ENCODE results near the gene IFNGR2.

GRCh38 chr21:33375101-33375644, 28.0 kb upstream of the IFNGR2 start:
- TF ChIP-seq EZH2phosphoT487 (IDR thresholded peaks at IDR 0.05; ENCODE audit: unreplicated experiment), result no peak
- TF ChIP-seq, protein P1, sequence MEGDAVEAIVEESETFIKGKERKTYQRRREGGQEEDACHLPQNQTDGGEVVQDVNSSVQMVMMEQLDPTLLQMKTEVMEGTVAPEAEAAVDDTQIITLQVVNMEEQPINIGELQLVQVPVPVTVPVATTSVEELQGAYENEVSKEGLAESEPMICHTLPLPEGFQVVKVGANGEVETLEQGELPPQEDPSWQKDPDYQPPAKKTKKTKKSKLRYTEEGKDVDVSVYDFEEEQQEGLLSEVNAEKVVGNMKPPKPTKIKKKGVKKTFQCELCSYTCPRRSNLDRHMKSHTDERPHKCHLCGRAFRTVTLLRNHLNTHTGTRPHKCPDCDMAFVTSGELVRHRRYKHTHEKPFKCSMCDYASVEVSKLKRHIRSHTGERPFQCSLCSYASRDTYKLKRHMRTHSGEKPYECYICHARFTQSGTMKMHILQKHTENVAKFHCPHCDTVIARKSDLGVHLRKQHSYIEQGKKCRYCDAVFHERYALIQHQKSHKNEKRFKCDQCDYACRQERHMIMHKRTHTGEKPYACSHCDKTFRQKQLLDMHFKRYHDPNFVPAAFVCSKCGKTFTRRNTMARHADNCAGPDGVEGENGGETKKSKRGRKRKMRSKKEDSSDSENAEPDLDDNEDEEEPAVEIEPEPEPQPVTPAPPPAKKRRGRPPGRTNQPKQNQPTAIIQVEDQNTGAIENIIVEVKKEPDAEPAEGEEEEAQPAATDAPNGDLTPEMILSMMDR (conservative IDR thresholded peaks at IDR 0.05; ENCODE audit: low read depth in 2 of 2), result no peak
- TF ChIP-seq, protein P2, sequence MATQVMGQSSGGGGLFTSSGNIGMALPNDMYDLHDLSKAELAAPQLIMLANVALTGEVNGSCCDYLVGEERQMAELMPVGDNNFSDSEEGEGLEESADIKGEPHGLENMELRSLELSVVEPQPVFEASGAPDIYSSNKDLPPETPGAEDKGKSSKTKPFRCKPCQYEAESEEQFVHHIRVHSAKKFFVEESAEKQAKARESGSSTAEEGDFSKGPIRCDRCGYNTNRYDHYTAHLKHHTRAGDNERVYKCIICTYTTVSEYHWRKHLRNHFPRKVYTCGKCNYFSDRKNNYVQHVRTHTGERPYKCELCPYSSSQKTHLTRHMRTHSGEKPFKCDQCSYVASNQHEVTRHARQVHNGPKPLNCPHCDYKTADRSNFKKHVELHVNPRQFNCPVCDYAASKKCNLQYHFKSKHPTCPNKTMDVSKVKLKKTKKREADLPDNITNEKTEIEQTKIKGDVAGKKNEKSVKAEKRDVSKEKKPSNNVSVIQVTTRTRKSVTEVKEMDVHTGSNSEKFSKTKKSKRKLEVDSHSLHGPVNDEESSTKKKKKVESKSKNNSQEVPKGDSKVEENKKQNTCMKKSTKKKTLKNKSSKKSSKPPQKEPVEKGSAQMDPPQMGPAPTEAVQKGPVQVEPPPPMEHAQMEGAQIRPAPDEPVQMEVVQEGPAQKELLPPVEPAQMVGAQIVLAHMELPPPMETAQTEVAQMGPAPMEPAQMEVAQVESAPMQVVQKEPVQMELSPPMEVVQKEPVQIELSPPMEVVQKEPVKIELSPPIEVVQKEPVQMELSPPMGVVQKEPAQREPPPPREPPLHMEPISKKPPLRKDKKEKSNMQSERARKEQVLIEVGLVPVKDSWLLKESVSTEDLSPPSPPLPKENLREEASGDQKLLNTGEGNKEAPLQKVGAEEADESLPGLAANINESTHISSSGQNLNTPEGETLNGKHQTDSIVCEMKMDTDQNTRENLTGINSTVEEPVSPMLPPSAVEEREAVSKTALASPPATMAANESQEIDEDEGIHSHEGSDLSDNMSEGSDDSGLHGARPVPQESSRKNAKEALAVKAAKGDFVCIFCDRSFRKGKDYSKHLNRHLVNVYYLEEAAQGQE (IDR thresholded peaks at IDR 0.05; ENCODE audit: unreplicated experiment), result no peak
- TF ChIP-seq EZH2 (IDR thresholded peaks at IDR 0.05; ENCODE audit: low read depth, unreplicated experiment), result no peak
- TF ChIP-seq ETS1 (IDR thresholded peaks at IDR 0.05), result no peak
- TF ChIP-seq POLR2AphosphoS5 (IDR thresholded peaks at IDR 0.05; ENCODE audit: low read depth), result no peak
- no peak for TF ChIP-seq ZNF331 (CRISPR knock-in tag; IDR thresholded peaks at IDR 0.05; ENCODE audit: low read depth)
- TF ChIP-seq CREB1 (CRISPR knock-in tag; IDR thresholded peaks at IDR 0.05; ENCODE audit: low read depth), result no peak
- TF ChIP-seq JUNB (IDR thresholded peaks at IDR 0.05; ENCODE audit: unreplicated experiment), result no peak
- no peak for TF ChIP-seq STAT1 (IDR thresholded peaks at IDR 0.05; ENCODE audit: unreplicated experiment)
- TF ChIP-seq ZNF114 (CRISPR knock-in tag; IDR thresholded peaks at IDR 0.05), result no peak
- TF ChIP-seq NANOG (IDR thresholded peaks at IDR 0.05; ENCODE audit: borderline replicate concordance), result no peak
- TF ChIP-seq, protein P3, sequence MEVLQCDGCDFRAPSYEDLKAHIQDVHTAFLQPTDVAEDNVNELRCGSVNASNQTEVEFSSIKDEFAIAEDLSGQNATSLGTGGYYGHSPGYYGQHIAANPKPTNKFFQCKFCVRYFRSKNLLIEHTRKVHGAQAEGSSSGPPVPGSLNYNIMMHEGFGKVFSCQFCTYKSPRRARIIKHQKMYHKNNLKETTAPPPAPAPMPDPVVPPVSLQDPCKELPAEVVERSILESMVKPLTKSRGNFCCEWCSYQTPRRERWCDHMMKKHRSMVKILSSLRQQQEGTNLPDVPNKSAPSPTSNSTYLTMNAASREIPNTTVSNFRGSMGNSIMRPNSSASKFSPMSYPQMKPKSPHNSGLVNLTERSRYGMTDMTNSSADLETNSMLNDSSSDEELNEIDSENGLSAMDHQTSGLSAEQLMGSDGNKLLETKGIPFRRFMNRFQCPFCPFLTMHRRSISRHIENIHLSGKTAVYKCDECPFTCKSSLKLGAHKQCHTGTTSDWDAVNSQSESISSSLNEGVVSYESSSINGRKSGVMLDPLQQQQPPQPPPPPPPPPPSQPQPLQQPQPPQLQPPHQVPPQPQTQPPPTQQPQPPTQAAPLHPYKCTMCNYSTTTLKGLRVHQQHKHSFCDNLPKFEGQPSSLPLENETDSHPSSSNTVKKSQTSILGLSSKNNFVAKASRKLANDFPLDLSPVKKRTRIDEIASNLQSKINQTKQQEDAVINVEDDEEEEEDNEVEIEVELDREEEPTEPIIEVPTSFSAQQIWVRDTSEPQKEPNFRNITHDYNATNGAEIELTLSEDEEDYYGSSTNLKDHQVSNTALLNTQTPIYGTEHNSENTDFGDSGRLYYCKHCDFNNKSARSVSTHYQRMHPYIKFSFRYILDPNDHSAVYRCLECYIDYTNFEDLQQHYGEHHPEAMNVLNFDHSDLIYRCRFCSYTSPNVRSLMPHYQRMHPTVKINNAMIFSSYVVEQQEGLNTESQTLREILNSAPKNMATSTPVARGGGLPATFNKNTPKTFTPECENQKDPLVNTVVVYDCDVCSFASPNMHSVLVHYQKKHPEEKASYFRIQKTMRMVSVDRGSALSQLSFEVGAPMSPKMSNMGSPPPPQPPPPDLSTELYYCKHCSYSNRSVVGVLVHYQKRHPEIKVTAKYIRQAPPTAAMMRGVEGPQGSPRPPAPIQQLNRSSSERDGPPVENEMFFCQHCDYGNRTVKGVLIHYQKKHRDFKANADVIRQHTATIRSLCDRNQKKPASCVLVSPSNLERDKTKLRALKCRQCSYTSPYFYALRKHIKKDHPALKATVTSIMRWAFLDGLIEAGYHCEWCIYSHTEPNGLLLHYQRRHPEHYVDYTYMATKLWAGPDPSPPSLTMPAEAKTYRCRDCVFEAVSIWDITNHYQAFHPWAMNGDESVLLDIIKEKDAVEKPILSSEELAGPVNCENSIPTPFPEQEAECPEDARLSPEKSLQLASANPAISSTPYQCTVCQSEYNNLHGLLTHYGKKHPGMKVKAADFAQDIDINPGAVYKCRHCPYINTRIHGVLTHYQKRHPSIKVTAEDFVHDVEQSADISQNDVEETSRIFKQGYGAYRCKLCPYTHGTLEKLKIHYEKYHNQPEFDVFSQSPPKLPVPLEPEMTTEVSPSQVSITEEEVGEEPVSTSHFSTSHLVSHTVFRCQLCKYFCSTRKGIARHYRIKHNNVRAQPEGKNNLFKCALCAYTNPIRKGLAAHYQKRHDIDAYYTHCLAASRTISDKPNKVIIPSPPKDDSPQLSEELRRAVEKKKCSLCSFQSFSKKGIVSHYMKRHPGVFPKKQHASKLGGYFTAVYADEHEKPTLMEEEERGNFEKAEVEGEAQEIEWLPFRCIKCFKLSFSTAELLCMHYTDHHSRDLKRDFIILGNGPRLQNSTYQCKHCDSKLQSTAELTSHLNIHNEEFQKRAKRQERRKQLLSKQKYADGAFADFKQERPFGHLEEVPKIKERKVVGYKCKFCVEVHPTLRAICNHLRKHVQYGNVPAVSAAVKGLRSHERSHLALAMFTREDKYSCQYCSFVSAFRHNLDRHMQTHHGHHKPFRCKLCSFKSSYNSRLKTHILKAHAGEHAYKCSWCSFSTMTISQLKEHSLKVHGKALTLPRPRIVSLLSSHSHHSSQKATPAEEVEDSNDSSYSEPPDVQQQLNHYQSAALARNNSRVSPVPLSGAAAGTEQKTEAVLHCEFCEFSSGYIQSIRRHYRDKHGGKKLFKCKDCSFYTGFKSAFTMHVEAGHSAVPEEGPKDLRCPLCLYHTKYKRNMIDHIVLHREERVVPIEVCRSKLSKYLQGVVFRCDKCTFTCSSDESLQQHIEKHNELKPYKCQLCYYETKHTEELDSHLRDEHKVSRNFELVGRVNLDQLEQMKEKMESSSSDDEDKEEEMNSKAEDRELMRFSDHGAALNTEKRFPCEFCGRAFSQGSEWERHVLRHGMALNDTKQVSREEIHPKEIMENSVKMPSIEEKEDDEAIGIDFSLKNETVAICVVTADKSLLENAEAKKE (CRISPR knock-in tag; IDR thresholded peaks at IDR 0.05), result no peak
